ENCODE measurements around the gene A2M.

Gene A2M

DNA sequence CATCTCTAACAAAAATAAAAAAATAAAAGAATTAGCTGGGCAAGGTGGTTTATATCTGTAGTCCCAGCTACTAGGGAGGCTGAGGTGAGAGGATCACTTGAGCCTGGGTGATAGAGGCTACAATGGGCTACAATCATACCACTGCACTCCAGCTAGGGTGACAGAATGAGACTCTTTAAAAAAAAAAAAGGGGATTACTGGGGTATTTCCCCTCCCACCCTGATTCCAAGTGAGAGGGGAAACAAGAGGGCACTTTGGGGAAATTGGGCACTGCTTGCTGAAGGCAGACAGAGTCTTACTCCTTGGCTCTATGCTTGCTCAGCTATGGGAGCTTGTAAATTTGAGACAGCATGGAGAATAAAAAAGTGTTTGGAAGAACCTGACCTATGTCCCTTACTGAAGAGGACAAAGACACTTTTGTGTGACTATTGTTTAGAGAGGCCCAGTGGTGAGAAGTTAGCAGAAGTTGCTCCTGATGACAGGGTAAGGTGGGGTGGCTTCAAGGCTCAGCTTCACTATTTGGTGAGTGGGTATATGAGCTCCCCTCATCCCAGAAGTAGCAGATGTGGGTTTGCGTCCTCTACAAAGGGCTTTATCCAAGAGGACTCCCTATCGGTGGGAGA is 82.3 kb downstream of the A2M start:
- DNase-seq: no peak

DNA sequence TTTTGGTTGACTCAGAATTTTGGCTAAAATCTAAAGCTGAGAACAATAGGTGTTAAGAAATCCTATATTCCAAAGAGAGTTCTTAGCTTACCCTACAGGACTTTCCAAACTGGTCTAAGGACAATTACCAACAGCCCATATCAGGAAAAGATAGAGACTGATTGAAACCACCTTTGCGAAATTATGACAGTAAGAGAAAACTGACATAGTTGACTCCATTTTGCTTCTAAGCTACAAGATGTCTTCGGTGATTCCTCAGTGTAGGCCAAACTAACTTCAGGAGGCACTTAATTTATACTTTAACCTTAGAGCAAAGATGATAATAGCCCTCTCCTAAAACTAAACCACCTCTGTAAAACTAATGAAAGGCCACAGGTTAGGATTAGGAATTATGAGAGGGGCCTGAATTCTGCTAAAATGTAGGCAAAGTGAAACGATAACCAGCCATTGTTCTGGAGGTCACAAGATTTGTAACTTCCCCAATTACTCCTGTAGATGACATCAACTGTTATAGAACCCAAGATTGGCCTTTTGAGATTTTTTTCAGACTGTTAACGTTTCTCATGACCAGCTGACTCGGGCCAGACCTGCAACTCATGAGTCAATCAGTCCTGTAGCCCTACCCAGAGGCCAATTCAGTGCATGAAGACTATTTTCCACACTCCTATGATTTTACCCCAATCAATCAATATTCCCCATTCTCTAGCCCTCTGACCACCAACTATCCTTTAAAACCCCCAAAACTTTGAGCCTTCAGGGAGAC is 83.3 kb downstream of the A2M start:
- no peak for DNase-seq

DNA sequence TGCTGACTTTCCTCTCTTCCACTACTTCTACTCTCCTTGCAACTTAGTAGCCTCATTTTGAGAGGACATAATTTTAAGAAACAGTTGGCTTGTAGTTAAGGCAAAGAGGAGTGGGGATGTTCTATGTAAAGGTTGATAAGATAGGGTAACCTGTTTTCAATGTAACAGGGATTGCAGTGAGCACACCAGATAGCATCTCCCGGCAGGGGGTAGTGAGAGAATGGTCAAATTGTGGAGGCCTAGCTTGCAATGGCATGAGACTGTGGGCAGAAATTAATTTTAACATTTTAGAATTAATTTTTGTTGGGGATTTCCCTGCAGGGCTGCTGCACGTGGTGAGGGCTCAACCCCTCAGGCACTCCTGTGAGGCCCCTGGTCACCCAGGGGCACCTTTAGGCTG is 84.9 kb downstream of the A2M start:
- no peak for DNase-seq

DNA sequence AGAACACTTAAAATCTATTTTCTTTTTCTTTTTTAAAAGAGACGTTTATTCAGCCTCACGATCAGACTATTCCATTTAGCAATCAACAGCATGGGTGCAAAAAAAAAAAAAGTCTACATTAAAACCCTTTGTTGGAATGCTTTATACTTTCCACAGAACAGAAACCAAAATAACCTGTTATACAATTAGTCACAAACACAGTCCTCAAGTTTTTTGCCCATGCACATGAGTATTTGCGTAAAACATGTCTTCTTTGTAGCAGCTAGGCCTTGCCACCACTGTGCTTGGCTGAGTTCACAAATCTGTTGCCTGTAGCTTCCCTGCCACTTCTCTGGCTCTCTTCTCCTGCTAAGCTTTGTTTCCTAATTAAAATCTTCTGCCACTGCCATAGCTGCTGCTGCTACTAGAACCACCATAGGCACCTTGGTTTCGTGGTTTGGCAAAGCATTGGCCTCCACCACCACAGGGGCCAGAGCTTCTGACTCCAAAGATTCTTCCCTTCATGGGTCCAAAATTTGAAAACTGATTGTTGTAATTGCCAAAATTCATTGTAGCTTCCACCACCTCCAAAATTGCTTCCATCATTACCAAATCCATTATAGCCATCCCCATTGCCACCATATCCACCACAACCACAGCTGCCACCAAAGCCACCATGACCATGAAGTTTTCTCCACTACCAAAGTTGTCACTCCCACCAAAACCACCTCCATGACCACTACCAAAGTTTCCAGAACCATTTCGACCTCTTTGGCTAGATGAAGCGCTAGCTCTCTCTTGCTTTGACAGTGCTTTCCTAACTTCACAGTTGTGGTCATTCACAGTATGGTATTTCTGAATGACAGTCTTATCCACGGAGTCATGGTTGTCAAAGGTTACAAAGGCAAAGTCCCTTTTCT is 88.3 kb downstream of the A2M start:
- DNase-seq: no peak

DNA sequence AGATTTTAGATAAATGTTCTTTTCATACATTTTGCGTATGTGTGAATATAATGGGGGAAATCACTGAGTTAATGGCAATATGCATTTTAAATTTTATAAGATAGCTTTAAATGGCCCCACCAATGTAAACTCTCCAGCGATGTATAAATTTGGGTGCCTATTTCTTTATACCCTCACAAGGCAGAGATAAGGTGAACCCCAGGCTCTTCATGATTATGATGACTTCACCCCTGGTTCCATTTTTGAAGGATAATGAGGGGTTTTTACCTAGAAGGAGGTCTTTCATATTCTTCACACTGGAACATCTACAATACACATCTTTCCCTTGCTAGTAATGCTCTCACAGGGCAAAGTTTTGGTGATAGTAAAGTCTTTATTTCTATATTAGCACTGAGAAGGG is 91.2 kb downstream of the A2M start:
- DNase-seq: no peak

DNA sequence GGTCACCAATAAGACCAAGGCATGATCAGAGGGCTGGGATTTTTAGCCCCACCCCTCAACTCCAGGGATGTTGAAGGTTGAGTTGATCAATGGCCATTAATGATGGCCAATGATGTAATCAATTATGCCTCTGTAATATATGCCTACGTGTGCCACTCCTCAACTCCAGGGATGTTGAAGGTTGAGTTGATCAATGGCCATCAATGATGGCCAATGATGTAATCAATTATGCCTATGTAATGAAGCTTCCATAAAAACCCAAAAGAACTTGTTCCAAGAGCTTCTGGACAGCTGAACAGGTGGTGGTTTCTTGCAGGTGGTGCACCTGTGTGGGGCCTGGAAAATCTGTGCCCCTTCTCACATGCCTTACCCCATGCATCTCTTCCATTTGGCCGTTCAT is 93.1 kb downstream of the A2M start:
- DNase-seq: no peak
